ENCODE measurements around the gene DDC.

GRCh38 chr7:50529093-50529862 lies 35.9 kb downstream of the DDC start:
- TF ChIP-seq CTCF (IDR thresholded peaks at IDR 0.05) (no peak), POLR2A (IDR thresholded peaks at IDR 0.05) (no peak), POLR2AphosphoS5 (IDR thresholded peaks at IDR 0.05) (no peak)
